Esophagus muscularis mucosa (tissue), 4 donors: ENCODE measurements around the gene SRA1.

Source experiments
- CTCF ChIP-seq, 3 experiments: fragments of 200-600 bp in 2 of 3; fragments of 450-650 bp in 1 of 3; sonication (generic) in 2 of 3; IDR thresholded peaks; one replicate each; pipeline ENCODE4 v1.5.1; 2017 to 2019; ENCODE audit warnings: antibody characterized with exemption in 3 of 3, mild to moderate bottlenecking in 2 of 3, moderate library complexity in 1 of 3
- EP300 ChIP-seq: sonication (generic); formaldehyde crosslinking; IDR thresholded peaks from one replicate; pipeline ENCODE4 v1.6.1; 2017; ENCODE audit warnings: antibody characterized with exemption
- POLR2A ChIP-seq: fragments of 450-650 bp; IDR thresholded peaks from one replicate; pipeline ENCODE4 v1.6.1; 2017; ENCODE audit warnings: antibody characterized with exemption, moderate library complexity, mild to moderate bottlenecking, low read depth

- TF ChIP-seq CTCF (IDR thresholded peaks at IDR 0.05) = no peak
- no peak for TF ChIP-seq POLR2A
- TF ChIP-seq EP300 = no peak
These were observed 46.5 kb upstream of the SRA1 start for GRCh38 chr5:140603734-140604133.
